ENCODE measurements around the gene LSR.
"Not testable (repeated sequence)": the region's sequence is repeated elsewhere in the genome, so short reads cannot be mapped to it uniquely, and the experiment has no call there.

Gene LSR

DNA sequence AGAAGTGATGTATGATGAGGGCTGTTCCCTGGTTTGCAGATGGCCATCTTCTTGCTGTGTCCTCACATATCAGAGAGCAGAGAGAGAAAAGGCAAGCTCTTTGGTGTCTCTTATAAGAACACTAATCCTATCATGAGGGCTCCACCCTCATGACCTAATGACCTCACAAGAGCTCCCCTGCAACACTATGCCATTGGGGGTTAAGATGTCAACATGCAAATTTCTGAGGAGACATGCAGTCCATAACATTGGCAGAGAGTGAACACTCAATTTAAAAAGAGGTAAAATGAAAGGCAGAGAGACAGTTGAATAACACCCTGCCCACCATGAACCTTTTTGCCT lies 31.2 kb upstream of the LSR start:
- no peak for DNase-seq (ENCODE audit: low read depth)

GRCh38 chr19:35219008-35219407 lies 29.8 kb upstream of the LSR start:
- DNase-seq (ENCODE audit: low read depth): no peak

DNA sequence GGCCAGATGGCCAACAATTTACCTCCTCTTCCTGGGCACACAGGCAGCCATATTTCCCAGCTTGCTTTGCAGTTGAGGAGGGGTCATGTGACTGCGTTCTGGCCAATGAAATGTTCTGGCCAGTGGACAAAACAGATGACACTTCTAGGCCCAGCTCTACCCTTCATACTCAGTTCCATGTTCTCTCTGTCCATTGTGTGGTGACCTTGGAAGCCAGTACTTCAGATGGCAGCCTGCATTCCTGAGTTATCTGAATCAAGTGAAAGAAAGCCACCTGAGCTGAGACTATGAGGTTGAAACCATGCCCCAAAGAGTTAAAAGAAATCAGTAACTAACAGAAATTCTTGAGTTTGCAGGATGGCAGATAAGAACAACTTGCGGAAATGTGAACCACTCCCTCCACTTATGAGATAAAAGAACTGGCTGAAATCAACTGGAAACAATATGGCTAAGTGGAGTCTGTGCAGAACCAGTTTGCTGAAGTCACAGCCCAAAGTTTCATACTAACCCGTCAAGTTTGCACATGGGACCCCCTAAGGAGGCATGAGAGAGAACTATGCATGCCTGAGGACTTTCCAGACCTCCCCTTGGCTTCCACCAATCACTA lies 28.4 kb upstream of the LSR start:
- no peak for DNase-seq (ENCODE audit: low read depth)

GRCh38 chr19:35220973-35221590 lies 27.7 kb upstream of the LSR start:
- not testable (repeated sequence) for DNase-seq (ENCODE audit: low read depth)

GRCh38 chr19:35222373-35223015 lies 26.3 kb upstream of the LSR start:
- no peak for DNase-seq (ENCODE audit: low read depth)

GRCh38 chr19:35223084-35223790 lies 25.6 kb upstream of the LSR start:
- DNase-seq (ENCODE audit: low read depth): no peak

GRCh38 chr19:35223862-35224505 lies 24.8 kb upstream of the LSR start:
- DNase-seq (ENCODE audit: low read depth): no peak

DNA sequence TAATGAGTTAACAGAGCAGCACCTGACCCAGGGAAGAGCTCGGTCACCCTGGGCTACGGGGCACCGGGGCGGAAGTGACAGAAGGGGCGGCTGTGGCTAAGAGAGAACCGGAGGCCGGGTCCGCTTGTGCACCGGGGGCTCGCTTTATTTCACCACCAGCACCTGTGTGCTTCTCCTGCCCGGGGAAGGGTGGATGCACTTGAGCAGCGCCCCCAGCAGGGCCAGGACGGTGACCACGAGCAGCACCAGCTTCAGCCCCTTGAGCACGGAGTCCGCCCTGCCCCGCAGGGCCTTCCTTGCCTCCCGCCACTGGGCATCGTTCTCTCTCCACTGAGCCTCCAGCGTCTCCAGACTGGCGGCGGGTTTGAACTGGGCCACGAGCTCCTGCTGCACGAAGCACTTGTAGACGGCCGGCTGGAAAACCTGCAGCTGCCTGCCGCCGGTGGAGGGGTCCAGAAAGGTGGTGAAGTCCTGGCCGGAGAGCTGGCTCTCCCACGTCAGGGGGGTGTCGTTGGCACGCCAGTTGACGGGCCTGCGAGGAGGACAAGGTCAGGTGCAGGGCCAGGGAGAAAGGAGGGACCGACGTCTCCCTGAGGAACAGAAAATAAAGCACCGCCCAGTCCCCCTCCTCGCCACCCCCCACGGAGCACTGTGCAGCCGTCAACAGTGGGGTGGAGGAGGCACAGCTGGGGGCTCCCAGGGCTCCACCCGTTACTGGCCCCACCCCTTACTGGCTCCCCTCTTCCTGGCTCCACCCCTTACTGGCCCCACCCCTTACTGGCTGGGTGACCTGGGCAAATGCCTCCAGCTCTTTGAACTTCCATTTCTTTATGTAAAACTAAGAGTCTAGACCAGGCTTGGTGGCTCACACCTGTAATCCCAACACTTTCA lies 23.9 kb upstream of the LSR start:
- no peak for DNase-seq (ENCODE audit: low read depth)

GRCh38 chr19:35225951-35226350 lies 22.9 kb upstream of the LSR start:
- no peak for DNase-seq (ENCODE audit: low read depth)

- DNase-seq (ENCODE audit: low read depth): no peak
Observed at GRCh38 chr19:35226748-35227147, 22.1 kb upstream of the LSR start.

DNA sequence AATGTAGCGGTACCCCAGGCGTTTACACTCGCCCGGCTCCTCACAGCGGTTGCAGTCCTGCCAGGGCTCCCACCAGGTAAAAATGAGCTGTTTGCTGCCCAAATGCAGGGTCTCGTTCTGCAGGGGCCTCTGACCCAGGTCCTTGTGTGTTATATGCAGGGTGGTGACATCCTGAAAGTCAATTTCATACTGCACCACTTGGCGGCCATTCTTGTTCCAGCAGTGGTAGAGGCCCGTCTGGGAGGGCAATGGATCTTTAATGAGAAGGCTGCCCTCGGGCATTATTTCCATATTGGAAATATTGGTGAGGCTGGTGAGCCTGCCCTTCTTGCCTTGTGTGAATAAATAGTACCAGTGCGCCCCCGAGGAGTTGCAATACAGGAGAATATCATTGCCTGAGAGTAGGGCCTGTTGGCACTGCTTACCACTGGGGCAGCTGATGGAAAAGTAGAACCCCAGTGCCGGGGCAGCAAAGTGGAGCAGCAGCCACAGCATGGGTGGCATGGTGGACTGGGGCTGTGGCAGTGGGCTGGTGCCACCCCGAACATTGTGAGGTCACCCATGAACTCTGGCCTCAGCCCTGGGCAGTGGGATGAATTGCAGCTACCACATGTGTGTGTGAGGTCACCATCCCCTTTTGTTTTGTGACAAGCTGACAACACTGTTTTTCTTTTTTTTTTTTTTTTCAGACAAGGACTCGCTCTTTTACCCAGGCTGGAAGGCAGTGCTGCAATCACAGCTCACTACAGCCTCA lies 20.4 kb upstream of the LSR start, which contains the start of gene FAM187B:
TSS of gene FAM187B (minus strand) at position 563 of the 754 bp plus-strand sequence. CDS start at position 504, 59 bp downstream.
- DNase-seq (ENCODE audit: low read depth): no peak

DNA sequence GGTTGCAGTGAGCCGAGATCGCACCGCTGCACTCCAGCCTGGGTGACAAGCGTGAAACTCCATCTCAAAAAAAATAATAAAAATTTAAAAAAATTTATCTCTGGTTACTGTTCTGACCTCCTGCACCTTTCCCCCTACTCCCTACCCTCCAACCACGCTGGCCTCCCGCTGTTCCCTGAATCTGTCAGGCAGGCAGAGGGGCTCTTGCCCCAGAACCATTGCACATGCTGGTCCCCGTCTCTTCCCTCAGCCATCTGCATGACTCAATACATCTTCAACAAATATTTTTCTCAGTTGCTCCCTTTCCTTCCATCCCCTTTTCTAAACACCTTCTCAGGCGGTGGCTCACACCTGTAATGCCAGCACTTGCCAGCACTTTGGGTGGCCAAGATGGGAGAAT lies 19.2 kb upstream of the LSR start:
- DNase-seq (ENCODE audit: low read depth): no peak

DNA sequence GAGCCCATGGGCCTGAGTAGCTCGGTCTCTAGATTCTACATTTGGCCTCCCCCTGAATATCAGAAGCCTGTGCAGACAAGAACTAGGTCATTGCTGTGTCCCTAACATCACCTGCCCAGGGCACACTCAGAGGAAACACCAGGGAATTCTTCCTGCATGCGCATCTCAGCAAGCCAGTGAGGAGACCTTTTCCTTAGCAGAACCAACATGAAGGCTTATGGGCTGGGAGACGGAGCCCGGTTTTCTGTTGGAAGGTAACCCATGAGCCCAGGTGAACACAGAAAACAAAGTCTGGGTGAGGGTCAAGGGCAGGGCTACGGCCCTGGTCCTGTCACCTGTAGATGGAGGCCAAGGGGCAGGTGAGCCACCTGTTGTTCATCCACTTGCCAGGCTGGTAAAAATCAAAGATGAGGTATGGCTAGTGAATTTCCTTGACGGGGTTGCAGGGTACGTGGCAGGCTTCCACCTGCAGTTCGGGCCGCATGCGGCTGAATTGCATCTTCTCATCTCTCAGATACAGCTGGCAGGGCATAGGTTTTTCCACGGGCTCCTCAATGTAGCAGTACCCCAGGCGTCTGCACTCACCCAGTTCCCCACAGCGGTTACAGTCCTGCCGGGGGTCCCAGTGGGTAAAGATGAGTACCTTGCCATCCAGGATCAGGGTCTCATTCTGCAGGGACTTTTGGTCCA lies 16.7 kb upstream of the LSR start:
- no peak for DNase-seq (ENCODE audit: low read depth)

GRCh38 chr19:35232912-35233311 lies 15.9 kb upstream of the LSR start:
- no peak for DNase-seq (ENCODE audit: low read depth)

- no peak for DNase-seq (ENCODE audit: low read depth)
Observed at GRCh38 chr19:35236638-35237400, 12.0 kb upstream of the LSR start.

DNA sequence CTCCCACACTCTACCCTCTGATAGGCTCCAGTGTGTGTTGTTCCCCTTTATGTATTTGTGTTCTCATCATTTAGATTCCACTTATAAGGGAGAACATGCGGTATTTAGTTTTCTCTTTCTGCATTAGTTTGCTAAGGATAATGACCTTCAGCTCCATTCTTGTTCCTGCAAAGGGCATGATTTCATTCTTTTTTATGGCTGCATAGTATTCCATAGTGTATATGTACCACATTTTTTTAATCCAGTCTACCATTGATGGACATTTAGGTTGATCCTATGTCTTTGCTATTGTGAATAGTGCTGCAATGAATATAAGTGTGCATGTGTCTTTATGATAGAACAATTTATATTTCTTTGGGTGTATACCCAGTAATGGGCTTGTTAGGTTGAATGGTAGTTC lies 9.2 kb upstream of the LSR start:
- DNase-seq (ENCODE audit: low read depth): not testable (repeated sequence)

DNA sequence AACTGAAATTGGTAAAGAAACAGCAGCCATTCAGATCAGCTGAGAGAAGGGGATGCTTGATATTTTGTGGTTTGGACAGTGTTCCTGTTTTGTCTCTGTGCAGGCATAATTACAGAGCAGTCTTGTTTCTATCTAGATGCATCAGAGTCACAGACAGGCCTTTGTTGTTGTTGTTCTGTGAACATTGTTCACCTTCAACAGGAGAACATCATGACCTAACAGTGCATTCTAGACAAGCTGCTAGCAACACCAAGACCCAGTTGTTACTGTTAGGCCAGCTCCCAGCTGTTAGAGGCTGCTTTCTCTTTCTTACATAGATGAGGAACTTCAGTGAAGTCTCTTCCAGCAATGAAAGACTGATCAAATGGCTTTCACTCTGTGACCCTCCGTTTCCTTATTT lies 8.5 kb upstream of the LSR start:
- DNase-seq (ENCODE audit: low read depth): no peak

- no peak for DNase-seq (ENCODE audit: low read depth)
Observed at GRCh38 chr19:35241417-35241816, 7.4 kb upstream of the LSR start.

- no peak for DNase-seq (ENCODE audit: low read depth)
Observed at GRCh38 chr19:35246466-35247092, 2.2 kb upstream of the LSR start.

Measured in stimulated activated CD8-positive, alpha-beta memory T cell treated with anti-CD3 and anti-CD28 coated beads, Interleukin-4, amount 100 ng/mL, for 24 hours (primary cell).